Neural cell (in vitro differentiated cells): ENCODE results near the gene CFAP100. TPM values are rescaled to one million over a fixed set of nuclear protein-coding genes. Genes with fewer than 3 reads are reported as not detected.

Experiments used
- H2AFZ ChIP-seq: fragments of 200-600, 300-800 bp; sonication (generic), shearing (Covaris generic); 2 replicates; pipeline ENCODE4 v1.6.0; 2014; ENCODE audit warnings: low read depth, mild to moderate bottlenecking, antibody characterized with exemption, low read length, moderate library complexity
- H3F3A ChIP-seq: fragments of 200-600 bp; shearing (Covaris generic); 2 replicates; pipeline ENCODE4 v1.6.1; 2016; ENCODE audit warnings: mild to moderate bottlenecking, moderate library complexity, mixed read lengths, antibody characterized with exemption, low read length; ENCODE audit not compliant: insufficient read depth, poor library complexity, severe bottlenecking
- H3K27ac ChIP-seq: fragments of 200-600, 300-800 bp; sonication (generic), shearing (Covaris generic); 2 replicates; pipeline ENCODE4 v1.5.1; 2014; ENCODE audit warnings: mild to moderate bottlenecking, low read length, moderate library complexity
- H3K27me3 ChIP-seq: fragments of 300-800, 200-600 bp; sonication (generic), shearing (Covaris generic); 2 replicates; pipeline ENCODE4 v1.6.0; 2014; ENCODE audit warnings: mild to moderate bottlenecking, low read depth, low read length, moderate library complexity; ENCODE audit not compliant: insufficient read depth
- H3K36me3 ChIP-seq: fragments of 300-800, 200-600 bp; sonication (generic), shearing (Covaris generic); 2 replicates; pipeline ENCODE4 v1.5.1; 2014; ENCODE audit warnings: mild to moderate bottlenecking, antibody characterized with exemption, low read length, moderate library complexity; ENCODE audit not compliant: insufficient read depth
- H3K4me2 ChIP-seq: fragments of 300-800, 200-600 bp; sonication (generic), shearing (Covaris generic); 2 replicates; pipeline ENCODE4 v1.6.0; 2014; ENCODE audit warnings: mild to moderate bottlenecking, low read length
- H3K4me3 ChIP-seq: fragments of 300-800, 200-600 bp; sonication (generic), shearing (Covaris generic); 2 replicates; pipeline ENCODE4 v1.5.1; 2014; ENCODE audit warnings: mild to moderate bottlenecking, low read length, moderate library complexity
- H3K79me2 ChIP-seq: fragments of 200-600 bp; shearing (Covaris generic); replicated peaks from 2 replicates; pipeline ENCODE4 v1.6.0; 2014; ENCODE audit warnings: mild to moderate bottlenecking, low read length, moderate library complexity; ENCODE audit not compliant: insufficient read depth
- H3K9ac ChIP-seq: fragments of 300-800, 200-600 bp; sonication (generic), shearing (Covaris generic); 2 replicates; pipeline ENCODE4 v1.6.1; 2016; ENCODE audit warnings: mild to moderate bottlenecking, low read length, mixed read lengths
- H3K9me2 ChIP-seq: fragments of 200-600 bp; shearing (Covaris generic); 2 replicates; pipeline ENCODE4 v1.6.1; 2016; ENCODE audit warnings: mild to moderate bottlenecking, low read length, mixed read lengths; ENCODE audit not compliant: insufficient read depth
- H3K9me3 ChIP-seq: fragments of 200-600, 300-800 bp; sonication (generic), shearing (Covaris generic); 2 replicates; pipeline ENCODE4 v1.6.1; 2016; ENCODE audit warnings: mild to moderate bottlenecking, mixed run types, low read length, moderate library complexity, mixed read lengths
- H4K20me1 ChIP-seq: fragments of 200-600 bp; shearing (Covaris generic); 2 replicates; pipeline ENCODE4 v1.6.1; 2016; ENCODE audit warnings: mild to moderate bottlenecking, mixed run types; ENCODE audit not compliant: insufficient read depth
- CTCF ChIP-seq: fragments of 450-650 bp; IDR thresholded peaks from 2 replicates; pipeline ENCODE4 v1.5.1; 2014; ENCODE audit warnings: antibody characterized with exemption, mild to moderate bottlenecking, moderate library complexity; ENCODE audit not compliant: poor library complexity, severe bottlenecking
- EP300 ChIP-seq: fragments of 450-650 bp; conservative IDR thresholded peaks from 2 replicates; pipeline ENCODE4 v1.6.1; 2014; ENCODE audit warnings: antibody characterized with exemption, mild to moderate bottlenecking, moderate library complexity; ENCODE audit not compliant: poor library complexity, severe bottlenecking
- EZH2 ChIP-seq: fragments of 200-600, 300-800 bp; shearing (Covaris generic), sonication (generic); IDR thresholded peaks from 2 replicates; pipeline ENCODE4 v1.6.1; 2014; ENCODE audit warnings: antibody characterized with exemption, low read length, borderline replicate concordance, mild to moderate bottlenecking; ENCODE audit not compliant: insufficient read depth, poor library complexity, severe bottlenecking
- MXI1 ChIP-seq: fragments of 450-650 bp; conservative IDR thresholded peaks from 2 replicates; pipeline ENCODE4 v1.6.1; 2014; ENCODE audit warnings: antibody characterized with exemption, mild to moderate bottlenecking; ENCODE audit not compliant: poor library complexity, severe bottlenecking
- POLR2AphosphoS5 ChIP-seq: IDR thresholded peaks from 2 replicates; pipeline ENCODE4 v1.6.1; 2012
- RAD21 ChIP-seq: fragments of 450-650 bp; conservative IDR thresholded peaks from 2 replicates; pipeline ENCODE4 v1.6.1; 2014; ENCODE audit warnings: antibody characterized with exemption, mild to moderate bottlenecking, moderate library complexity
- REST ChIP-seq: IDR thresholded peaks from 2 replicates; pipeline ENCODE4 v1.6.1; 2012; ENCODE audit warnings: borderline replicate concordance
- SMC3 ChIP-seq: fragments of 450-650 bp; conservative IDR thresholded peaks from 2 replicates; pipeline ENCODE4 v1.6.1; 2014; ENCODE audit warnings: antibody characterized with exemption, mild to moderate bottlenecking, moderate library complexity; ENCODE audit not compliant: poor library complexity
- TAF1 ChIP-seq: IDR thresholded peaks from 2 replicates; pipeline ENCODE4 v1.6.1; 2012; ENCODE audit warnings: low read depth
- polyA plus RNA-seq: library from polyadenylated mRNA; depleted of rRNA; stranded (reverse); fragments of >200 nt; gene quantifications from 2 replicates; pipeline ENCODE4 v1.2.3, GENCODE V29; 2014

The CFAP100 gene
- polyA plus RNA-seq, 1 donor from 2014 or later, result not detected

- Histone ChIP-seq H4K20me1 (no peaks in the 10 kb centered on the region), H3F3A (no peaks in the 10 kb centered on the region), H3K79me2 (no peaks in the 10 kb centered on the region), H3K4me3 (no peak overlapping the region), H3K9me3 (no peaks in the 10 kb centered on the region), H3K27ac (no peak overlapping the region), H2AFZ (no peak overlapping the region), H3K36me3 (no peaks in the 10 kb centered on the region), H3K4me2 (no peak overlapping the region), H3K27me3 (no peaks in the 10 kb centered on the region), H3K9ac (no peak overlapping the region), H3K9me2 (no peaks in the 10 kb centered on the region)
- TF ChIP-seq EZH2, result no peak
- no peak for TF ChIP-seq TAF1
- TF ChIP-seq POLR2AphosphoS5, result no peak
- TF ChIP-seq CTCF, result no peak
- no peak for TF ChIP-seq MXI1
- TF ChIP-seq EP300, result no peak
- no peak for TF ChIP-seq SMC3
- TF ChIP-seq RAD21, result no peak
- TF ChIP-seq REST, result no peak
Observed at GRCh38 chr3:126373682-126374601, 20.8 kb upstream of the CFAP100 start.

- no peak overlapping the region for H3K9ac ChIP-seq
- H2AFZ ChIP-seq, result no peak overlapping the region
- no peak overlapping the region for H3K4me2 ChIP-seq
- no peaks in the 10 kb centered on the region for H3K27me3 ChIP-seq
- no peaks in the 10 kb centered on the region for H3K9me3 ChIP-seq
- no peaks in the 10 kb centered on the region for H3K79me2 ChIP-seq
- H3K9me2 ChIP-seq, result no peaks in the 10 kb centered on the region
- TF ChIP-seq MXI1 (no peak), POLR2AphosphoS5 (no peak), TAF1 (no peak)
- no peaks in the 10 kb centered on the region for H3K36me3 ChIP-seq
- no peaks in the 10 kb centered on the region for H4K20me1 ChIP-seq
- H3K27ac ChIP-seq, result no peak overlapping the region
- no peaks in the 10 kb centered on the region for H3F3A ChIP-seq
- no peak overlapping the region for H3K4me3 ChIP-seq
Observed at GRCh38 chr3:126375835-126376331, 18.8 kb upstream of the CFAP100 start.
